ENCODE results near the gene CAPZA2.
"Not testable (repeated sequence)": the region's sequence is repeated elsewhere in the genome, so short reads cannot be mapped to it uniquely, and the experiment has no call there.

The CAPZA2 gene

GRCh38 chr7:116955801-116956476, 93.6 kb downstream of the CAPZA2 start:
- no peak for DNase-seq

DNA sequence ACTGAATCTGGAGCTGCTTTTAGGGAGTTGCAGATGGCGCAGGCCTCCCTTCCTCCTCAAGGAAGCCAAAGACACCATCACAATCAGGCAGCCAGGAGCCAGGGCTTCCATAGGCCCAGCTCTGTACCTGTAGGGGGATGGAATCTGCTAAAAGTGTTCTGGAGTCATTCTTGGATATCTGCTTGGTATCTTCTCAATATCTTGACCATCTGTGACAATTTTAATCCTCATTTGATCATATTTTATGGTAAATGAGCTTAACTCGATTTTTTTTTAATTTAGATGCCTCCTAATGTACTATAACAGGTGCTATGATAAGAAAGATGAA, 94.1 kb downstream of the CAPZA2 start:
- no peak for DNase-seq

DNA sequence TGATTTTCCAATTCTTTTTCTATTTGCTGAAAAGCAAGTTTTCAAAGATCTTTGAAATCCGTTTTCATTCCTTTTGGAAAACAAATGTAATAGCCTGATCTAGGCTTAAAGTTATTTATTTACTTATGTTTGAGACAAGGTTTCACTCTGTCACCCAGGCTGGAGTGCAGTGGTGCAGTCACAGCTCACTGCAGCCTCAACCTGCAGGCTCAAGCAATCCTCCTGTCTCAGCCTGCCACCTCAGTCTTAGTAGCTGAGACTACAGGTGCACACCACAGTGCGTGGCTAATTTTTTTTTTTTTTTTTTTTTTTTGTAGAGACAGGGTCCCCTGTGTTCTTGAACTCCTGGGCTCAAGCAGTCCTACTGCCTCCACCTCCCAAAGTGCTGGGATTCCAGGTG, 95.5 kb downstream of the CAPZA2 start:
- DNase-seq = no peak

GRCh38 chr7:116961966-116962673, 99.7 kb downstream of the CAPZA2 start:
- not testable (repeated sequence) for DNase-seq

GRCh38 chr7:116963234-116963633, 100.8 kb downstream of the CAPZA2 start:
- DNase-seq = no peak

DNA sequence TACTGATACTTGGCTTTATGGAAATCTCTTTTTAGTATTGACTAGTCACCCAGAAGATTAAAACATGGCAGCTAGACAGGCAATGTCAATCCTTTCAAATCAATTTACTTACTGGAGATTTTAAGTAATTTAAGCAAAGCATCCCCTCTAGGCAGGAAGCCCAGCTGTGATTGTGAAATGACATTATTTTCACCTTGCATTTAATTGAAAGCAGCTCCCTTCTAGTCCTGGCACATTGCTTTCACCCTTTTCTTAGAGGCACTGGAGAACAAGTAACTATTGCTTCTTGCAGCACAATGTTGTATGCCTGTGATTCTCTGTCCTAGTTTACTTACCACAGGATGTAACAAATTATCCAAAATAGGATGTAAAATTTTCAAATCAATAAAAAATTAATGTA, 104.2 kb downstream of the CAPZA2 start:
- DNase-seq = no peak

DNA sequence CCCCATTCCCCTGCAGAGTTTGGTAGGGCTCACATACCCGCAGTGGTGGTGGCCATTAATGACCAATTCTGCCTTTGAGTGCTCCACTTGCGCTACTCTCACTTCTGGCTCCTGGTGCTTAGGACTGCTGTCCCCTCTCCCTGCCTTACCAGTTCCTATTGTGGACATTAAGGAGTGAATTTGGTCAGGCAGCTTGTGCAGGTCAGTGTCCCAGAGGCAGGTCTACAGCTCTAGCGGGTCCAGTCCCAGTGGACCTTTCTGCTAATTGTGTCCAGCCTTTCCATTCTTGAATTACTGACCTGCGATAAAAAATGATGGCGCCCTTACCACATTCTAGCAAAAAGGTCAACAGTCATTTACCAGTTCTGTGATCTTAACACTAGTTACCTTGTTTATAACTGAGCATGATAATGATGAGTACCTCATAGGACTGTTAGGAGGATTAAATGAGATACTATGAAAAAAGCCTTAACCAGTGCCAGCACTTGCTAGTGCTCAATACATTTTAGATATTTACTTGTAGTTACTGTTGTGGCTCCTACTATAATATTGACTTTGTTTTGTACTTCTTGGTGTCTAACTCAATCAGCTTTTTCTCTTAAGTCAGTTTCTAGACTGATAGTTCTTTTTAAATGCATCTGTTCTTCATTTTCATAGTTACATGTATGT, 105.0 kb downstream of the CAPZA2 start:
- no peak for DNase-seq

GRCh38 chr7:116967983-116968382, 105.6 kb downstream of the CAPZA2 start:
- no peak for DNase-seq

DNA sequence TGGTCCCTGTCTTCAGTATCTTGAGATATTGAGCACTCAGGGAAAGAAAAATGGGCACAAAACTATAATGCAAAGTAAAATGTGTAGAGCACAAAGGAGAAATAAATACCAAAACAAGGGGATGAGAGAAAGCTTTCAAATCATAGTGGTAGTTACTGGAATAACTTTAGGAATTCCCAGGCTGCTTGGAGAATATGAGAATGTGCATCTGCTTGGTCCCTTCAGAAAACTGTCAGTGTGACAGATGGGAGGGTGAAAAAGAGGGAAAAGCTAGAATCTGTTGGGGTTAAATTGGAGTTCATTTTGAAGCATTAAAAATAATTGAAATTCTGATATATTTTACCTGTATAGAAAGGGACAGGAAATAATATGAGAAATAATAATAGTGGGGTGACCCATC, 106.2 kb downstream of the CAPZA2 start:
- no peak for DNase-seq

- DNase-seq = no peak
Observed at GRCh38 chr7:116969371-116969902, 107.0 kb downstream of the CAPZA2 start.

GRCh38 chr7:116970238-116970910, 108.0 kb downstream of the CAPZA2 start:
- DNase-seq = no peak

DNA sequence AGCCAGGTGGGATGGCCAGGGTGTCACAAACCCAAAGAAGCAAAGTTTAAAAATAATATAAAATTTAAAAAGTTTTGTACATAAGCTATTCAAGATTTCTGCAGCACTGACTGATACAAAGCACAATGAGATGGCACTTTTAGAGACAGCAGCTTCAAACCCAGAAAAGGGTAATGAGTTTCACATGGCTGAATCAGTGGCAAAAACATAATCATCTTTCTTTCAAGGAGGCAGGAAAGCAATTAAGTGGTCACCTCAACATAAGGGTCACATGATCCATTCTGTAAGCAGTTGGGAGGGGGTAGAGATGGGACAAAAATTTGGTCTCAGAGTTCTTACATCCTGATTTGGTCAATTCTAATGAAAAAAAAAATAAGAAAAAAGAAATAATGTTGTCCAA, 108.8 kb downstream of the CAPZA2 start:
- DNase-seq = not testable (repeated sequence)
